Stromal cell of bone marrow (primary cell): Measurements from ENCODE around the gene KRTAP9-7.
A peak's percentile ranks its signal among the peaks of the same experiment; 100 is the strongest.
"Not testable (repeated sequence)": the region's sequence is repeated elsewhere in the genome, so short reads cannot be mapped to it uniquely, and the experiment has no call there.

Experiments used
- DNase-seq: peaks from one replicate; pipeline ENCODE4 v3.0.0-alpha.2; 2012; ENCODE audit warnings: low read depth

KRTAP9-7 gene, protein sequence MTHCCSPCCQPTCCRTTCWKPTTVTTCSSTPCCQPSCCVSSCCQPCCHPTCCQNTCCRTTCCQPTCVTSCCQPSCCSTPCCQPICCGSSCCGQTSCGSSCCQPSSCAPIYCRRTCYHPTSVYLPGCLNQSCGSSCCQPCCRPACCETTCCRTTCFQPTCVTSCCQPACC

DNA sequence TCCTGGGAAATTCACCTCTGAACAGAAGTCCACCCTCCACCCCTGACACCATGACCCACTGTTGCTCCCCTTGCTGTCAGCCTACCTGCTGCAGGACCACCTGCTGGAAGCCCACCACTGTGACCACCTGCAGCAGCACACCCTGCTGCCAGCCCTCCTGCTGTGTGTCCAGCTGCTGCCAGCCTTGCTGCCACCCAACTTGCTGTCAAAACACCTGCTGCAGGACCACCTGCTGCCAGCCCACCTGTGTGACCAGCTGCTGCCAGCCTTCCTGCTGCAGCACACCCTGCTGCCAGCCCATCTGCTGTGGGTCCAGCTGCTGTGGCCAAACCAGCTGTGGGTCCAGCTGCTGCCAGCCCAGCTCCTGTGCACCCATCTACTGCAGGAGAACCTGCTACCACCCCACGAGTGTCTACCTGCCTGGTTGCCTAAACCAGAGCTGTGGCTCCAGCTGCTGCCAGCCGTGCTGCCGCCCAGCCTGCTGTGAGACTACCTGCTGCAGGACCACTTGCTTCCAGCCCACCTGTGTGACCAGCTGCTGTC lies at the start of gene KRTAP9-7:
Gene KRTAP9-7, plus strand, starts transcription at position 51 of the 543 bp plus-strand sequence. Its CDS starts 0 bp downstream, at position 51.
- DNase-seq = not testable (repeated sequence)

DNA sequence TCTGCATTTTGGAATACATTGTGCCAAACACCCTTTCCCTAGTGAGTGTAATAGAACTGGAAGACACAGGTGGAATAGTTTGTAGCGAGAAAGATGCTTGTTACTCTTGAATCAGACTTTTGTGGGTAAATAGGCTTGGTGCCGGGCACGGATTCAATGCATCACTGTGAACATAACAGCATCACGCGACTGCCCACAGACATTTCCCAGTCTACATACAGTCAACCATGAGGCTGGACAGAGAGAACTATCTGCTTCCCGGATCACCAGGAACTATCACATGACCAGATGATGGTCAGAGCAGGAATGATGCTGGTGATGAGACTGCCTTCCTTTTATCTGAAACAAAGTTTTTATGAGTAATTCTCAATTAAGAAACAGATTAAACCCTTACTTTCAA lies 49.4 kb upstream of the KRTAP9-7 start:
- DNase-seq = no peak

DNA sequence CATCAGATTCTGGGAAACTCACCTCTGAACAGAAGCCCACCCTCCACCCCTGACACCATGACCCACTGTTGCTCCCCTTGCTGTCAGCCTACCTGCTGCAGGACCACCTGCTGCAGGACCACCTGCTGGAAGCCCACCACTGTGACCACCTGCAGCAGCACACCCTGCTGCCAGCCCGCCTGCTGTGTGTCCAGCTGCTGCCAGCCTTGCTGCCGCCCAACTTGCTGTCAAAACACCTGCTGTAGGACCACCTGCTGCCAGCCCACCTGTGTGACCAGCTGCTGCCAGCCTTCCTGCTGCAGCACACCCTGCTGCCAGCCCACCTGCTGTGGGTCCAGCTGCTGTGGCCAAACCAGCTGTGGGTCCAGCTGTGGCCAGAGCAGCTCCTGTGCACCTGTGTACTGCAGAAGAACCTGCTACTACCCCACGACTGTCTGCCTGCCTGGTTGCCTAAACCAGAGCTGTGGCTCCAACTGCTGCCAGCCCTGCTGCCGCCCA lies 48.9 kb upstream of the KRTAP9-7 start, which contains the start of gene KRTAP9-2:
Gene KRTAP9-2, plus strand, starts transcription at position 51 of the 498 bp plus-strand sequence. Its CDS starts 7 bp downstream, at position 58.
- DNase-seq = not testable (repeated sequence)

DNA sequence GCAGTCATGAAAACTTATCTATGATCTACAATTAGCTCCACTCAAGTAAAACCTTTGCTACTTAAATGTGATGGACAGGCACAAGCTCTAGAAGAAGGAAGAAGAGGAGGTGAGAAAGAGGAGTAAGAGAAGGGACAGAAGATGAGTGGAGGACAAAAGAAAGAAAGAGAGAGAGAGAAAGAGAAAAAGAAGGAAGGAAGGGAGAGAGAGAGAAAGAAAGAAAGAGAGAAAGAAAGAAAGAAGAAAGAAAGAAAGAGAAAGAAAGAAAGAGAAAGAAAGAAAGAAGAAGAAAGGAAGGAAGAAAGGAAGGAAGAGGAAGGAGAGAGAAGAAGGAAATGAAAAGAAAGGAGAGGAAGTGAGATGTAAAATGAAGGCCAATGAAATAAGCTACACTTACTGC lies 45.4 kb upstream of the KRTAP9-7 start:
- no peak for DNase-seq

DNA sequence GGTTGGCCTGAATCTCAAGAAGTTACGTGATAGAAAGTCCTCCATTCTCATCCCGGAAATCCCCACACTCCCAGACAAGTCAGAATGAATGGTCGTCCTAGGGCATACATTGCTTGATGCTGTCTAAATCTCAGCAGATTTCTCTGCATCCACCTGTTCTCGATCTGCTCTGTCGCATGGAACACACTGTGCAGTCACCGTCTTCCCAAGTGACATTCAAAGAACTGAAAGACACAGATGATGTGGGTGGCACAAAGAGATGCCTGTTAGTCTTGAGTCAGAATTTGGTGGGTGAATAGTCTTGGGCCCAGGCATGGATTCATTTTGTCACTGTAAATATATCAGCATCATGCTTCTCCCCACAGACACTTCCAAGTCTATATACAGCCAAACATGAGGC lies 43.8 kb upstream of the KRTAP9-7 start:
- DNase-seq = no peak

DNA sequence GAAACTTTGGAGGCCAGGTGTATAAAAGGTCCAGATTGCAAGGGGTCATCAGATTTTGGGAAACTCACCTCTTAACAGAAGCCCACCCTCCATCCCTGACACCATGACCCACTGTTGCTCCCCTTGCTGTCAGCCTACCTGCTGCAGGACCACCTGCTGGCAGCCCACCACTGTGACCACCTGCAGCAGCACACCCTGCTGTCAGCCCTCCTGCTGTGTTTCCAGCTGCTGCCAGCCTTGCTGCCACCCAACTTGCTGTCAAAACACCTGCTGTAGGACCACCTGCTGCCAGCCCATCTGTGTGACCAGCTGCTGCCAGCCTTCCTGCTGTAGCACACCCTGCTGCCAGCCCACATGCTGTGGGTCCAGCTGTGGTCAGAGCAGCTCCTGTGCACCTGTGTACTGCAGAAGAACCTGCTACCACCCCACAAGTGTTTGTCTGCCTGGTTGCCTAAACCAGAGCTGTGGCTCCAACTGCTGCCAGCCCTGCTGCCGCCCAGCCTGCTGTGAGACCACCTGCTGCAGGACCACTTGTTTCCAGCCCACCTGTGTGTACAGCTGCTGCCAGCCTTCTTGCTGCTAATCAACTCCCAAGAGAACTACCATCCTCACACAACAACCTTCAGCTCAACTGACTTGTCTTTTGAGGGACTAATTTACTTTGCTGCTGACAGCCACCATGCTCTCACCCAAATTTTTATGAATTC lies 42.9 kb upstream of the KRTAP9-7 start, which contains the start of gene KRTAP9-3:
Gene KRTAP9-3, plus strand, starts transcription at position 51 of the 707 bp plus-strand sequence. Its CDS starts 53 bp downstream, at position 104.
- DNase-seq = not testable (repeated sequence)

DNA sequence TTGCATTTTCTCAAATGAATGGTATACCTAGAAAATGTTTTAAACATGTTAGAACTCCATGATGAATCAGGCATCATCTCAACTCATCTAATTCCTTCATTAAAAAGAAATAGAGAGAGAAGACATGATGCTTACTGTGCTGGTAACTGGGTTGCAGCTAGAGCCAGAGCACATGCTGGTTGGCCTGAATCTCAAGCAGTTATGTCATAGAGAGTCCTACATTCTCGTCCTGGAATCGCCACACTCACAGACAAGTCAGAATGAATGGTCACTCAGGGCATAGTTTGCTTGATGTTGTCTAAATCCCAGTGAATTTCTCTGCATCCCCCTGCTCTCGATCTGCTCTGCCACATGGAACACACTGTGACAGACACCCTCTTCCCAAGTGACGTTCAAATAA lies 38.4 kb upstream of the KRTAP9-7 start:
- DNase-seq = not testable (repeated sequence)

DNA sequence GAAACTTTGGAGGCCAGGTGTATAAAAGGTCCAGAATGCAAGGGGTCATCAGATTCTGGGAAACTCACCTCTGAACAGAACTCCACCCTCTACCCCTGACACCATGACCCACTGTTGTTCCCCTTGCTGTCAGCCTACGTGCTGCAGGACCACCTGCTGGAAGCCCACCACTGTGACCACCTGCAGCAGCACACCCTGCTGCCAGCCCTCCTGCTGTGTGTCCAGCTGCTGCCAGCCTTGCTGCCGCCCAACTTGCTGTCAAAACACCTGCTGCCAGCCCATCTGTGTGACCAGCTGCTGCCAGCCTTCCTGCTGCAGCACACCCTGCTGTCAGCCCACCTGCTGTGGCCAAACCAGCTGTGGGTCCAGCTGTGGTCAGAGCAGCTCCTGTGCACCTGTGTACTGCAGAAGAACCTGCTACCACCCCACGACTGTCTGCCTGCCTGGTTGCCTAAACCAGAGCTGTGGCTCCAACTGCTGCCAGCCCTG lies 37.5 kb upstream of the KRTAP9-7 start, which contains the start of gene KRTAP9-8:
Gene KRTAP9-8, plus strand, starts transcription at position 51 of the 489 bp plus-strand sequence. Its CDS starts 53 bp downstream, at position 104.
- DNase-seq = not testable (repeated sequence)

DNA sequence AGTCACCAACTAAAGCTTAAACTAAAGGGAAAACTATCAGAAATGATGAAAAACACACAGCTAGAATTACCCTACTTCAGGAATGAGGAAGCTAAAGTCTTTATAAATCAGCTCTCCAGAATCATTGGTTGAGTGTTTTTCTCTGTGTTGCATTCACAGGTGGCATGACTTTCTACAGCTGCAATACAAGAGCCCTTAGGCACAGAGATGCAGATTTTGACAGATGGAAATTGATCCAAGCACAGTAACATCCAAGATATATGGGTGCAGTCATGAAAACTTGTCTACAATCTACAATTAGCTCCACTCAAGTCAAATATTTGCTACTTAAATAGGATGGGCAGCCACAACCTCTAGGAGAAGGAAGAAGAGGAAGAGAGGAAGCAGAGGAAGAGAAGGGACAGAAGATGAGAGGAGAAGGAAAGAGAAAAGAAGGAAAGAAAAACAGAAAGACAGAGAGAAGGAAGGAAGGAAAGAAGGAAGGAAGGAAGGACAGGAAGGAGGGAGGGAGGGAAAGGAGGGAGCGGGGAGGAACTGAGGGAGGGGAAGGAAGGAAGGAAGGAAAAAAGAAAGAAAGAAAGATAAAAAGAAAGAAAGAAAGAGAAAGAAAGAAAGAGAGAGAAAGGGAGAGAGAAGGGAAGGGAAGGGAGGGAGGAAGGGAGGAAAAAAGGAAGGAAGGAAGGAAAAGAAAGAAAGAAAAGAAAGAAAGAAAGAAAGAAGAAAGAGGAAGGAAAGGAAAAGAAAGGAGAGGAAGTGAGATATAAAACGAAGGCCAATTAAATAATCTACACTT lies 28.3 kb upstream of the KRTAP9-7 start:
- not testable (repeated sequence) for DNase-seq

DNA sequence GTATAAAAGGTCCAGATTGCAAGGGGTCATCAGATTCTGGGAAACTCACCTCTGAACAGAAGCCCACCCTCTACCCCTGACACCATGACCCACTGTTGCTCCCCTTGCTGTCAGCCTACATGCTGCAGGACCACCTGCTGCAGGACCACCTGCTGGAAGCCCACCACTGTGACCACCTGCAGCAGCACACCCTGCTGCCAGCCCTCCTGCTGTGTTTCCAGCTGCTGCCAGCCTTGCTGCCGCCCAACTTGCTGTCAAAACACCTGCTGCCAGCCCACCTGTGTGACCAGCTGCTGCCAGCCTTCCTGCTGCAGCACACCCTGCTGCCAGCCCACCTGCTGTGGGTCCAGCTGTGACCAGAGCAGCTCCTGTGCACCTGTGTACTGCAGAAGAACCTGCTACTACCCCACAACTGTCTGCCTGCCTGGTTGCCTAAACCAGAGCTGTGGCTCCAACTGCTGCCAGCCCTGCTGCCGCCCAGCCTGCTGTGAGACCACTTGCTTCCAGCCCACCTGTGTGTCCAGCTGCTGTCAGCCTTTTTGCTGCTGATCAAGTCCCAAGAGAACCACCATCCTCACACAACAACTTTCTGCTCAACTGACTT lies 25.8 kb upstream of the KRTAP9-7 start, which contains the start of gene KRTAP9-4:
Gene KRTAP9-4, plus strand, starts transcription at position 51 of the 604 bp plus-strand sequence. Its CDS starts 34 bp downstream, at position 85.
- DNase-seq = not testable (repeated sequence)

DNA sequence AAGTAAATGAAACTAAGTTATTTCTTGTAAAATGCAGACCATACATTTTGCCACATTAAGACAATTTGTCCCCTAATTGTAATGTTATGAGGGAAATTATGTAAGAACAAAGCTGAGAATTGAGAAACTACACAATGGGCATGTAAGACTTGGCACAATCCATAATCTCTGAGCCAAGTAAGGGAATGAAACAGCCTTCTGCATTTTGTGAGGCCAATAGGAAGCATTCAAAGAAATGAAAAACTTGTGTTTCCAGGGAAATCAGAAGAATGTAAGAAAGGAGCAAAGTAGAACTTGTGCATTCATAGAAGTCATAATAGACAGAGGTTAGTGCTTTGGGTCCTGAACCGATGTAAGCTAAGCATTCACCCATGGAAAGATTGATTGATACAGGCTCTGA lies 24.2 kb upstream of the KRTAP9-7 start:
- no peak for DNase-seq

DNA sequence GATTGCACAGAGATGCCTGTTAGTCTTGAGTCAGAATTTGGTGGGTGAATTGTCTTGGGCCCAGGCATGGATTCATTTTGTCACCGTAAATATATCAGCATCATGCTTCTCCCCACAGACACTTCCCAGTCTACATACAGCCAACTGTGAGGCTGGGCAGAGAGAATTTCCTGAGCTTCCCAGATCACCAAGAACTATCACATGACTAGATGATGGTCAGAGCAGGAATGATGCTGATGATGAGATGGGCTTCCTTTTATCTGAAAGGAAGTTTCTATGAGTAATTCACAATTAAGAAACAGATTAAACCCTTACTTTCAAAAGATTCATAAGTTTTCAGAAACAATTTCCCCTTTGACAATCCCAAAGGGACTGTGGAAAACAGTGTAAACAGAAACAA lies 20.6 kb upstream of the KRTAP9-7 start:
- DNase-seq = peak; percentile 2

DNA sequence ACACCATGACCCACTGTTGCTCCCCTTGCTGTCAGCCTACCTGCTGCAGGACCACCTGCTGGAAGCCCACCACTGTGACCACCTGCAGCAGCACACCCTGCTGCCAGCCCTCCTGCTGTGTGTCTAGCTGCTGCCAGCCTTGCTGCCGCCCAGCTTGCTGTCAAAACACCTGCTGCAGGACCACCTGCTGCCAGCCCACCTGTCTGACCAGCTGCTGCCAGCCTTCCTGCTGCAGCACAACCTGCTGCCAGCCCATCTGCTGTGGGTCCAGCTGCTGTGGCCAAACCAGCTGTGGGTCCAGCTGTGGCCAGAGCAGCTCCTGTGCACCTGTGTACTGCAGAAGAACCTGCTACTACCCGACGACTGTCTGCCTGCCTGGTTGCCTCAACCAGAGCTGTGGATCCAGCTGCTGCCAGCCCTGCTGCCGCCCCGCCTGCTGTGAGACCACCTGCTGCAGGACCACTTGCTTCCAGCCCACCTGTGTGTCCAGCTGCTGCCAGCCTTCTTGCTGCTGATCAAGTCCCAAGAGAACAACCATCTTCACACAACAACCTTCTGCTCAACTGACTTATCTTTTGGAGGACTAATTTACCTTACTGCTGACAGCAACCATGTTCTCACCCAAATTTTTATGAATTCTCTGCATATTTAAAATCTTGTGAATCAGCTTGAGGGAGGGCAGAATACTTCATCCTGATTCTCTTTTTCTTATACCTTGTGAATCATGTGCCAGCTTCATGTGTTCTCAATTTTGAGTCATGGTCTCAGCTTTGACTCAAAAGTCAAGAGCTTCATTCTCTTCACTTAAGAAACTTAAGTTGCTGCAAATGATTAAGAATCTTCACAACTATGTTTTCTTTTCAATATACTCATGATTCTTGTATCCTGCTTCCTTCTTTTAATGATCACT lies 19.9 kb upstream of the KRTAP9-7 start, which contains the start of gene KRTAP9-9:
Gene KRTAP9-9, plus strand, starts transcription at position 4 of the 910 bp plus-strand sequence.
- DNase-seq = not testable (repeated sequence)

DNA sequence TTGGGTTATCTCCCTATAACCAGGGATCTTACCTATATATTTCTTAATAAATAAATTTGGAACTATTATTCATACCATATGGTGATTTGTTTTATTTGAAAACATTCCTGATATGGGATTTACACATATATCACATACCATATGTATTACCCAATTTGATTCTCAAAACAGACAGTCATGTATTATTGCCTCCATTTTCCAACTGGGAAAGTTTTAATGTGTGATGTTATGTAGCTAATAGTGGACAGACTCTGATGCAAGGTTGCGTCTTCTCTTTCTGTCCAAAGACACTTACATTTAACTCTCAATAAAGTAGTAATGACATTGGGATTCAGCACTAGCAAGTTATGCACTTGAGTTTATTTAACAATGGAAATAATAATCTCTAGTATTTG lies 19.2 kb upstream of the KRTAP9-7 start:
- DNase-seq = no peak

DNA sequence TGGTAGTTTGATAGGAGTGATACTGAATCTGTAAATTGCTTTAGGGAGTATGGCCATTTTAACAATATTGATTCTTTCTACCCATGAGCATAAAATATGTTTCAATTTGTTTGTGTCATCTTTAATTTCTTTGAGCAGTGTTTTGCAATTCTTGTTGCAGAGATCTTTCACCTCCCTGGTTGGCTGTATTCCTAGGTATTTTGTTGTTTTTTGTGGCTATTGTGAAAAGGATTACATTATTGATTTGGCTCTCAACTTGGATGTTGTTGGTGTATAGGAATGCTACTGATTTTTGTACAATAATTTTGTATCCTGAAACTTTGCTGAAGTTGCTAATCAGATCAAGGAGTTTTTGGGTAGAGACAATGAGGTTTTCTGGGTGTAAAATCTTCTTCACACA lies 17.1 kb upstream of the KRTAP9-7 start:
- no peak for DNase-seq

DNA sequence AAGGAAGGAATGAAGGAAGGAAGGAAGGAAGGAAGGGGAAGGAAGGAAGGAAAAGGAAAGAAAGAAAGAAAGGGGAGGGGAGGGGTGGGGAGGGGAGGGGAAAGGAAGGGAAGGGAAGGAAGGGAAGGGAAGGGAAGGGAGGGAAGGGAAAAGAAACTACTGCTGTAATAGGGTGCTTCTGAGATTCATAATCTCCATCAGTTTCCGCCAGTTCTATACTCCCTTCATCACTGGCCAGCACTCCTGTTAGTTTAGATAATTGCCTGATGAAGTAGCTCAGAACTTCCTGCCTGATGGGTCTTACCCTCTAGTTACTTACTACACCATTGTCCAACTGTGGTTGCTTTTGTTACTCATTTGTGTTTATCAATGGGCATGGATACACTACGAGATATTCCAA lies 12.3 kb upstream of the KRTAP9-7 start:
- no peak for DNase-seq

DNA sequence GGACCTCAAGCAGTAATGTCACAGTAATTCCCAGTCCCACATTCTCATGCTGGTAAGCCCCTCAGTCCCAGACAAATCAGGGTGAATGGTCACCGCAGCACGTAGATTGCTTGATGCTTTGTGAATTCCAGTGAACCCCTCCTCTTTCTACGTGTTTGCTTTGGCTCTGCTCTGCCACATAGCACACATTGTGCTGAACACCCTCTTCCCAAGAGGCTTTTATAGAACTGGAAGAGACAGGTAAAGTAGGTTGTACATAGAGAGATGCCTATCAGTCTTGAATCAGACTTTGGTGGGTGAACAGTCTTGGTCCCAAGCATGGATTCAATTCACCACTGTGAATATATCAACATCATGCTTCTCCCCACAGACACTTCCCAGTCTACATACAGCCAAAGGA lies 10.9 kb upstream of the KRTAP9-7 start:
- no peak for DNase-seq

DNA sequence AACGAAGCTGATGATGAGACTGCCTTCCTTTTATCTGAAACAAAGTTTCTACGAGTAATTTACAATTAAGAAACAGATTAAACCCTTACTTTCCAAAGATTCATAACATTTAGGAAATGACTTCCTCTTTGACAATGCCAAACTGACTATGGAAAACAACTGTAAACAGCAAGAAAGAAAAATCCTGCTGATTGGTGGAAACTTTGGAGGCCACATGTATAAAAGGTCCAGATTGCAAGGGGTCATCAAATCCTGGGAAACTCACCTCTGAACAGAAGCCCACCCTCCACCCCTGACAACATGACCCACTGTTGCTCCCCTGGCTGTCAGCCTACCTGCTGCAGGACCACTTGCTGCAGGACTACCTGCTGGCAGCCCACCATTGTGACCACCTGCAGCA lies 10.4 kb upstream of the KRTAP9-7 start, which contains the start of gene KRTAP9-6:
Gene KRTAP9-6, plus strand, starts transcription at position 301 of the 400 bp plus-strand sequence. Its CDS starts 0 bp downstream, at position 301.
- no peak for DNase-seq

DNA sequence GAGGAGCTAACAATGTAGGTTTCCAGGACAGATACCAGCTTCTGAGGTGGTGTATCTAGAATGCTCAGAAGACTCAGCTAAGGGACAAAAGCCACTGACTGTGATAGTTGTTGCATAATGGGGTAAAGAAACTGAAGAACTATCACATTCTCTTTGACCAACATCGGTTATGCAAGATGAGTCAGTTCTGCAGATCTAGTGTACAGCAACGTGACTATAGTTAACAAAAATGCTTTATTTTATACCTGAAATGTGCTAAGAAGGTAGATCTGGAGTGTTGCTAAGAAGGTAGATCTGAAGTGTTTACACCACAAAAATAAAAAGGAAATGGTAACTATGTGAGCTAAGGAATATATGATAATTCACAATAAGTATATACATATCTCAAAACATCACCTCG lies 7.8 kb upstream of the KRTAP9-7 start:
- no peak for DNase-seq

DNA sequence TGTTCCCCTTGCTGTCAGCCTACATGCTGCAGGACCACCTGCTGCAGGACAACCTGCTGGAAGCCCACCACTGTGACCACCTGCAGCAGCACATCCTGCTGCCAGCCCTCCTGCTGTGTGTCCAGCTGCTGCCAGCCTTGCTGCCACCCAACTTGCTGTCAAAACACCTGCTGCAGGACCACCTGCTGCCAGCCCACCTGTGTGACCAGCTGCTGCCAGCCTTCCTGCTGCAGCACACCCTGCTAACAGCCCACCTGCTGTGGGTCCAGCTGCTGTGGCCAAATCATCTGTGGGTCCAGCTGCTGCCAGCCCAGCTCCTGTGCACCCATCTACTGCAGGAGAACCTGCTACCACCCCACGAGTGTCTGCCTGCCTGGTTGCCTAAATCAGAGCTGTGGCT lies 4.2 kb upstream of the KRTAP9-7 start:
- DNase-seq = not testable (repeated sequence)
